Natural killer cell (primary cell): ENCODE results near the gene CDC42EP3. TPM values are rescaled to one million over a fixed set of nuclear protein-coding genes. Genes with fewer than 3 reads are reported as not detected.

Experiments
- ATAC-seq, 3 donors: fragments of 150-1000 bp in 2 of 3; fragments of 200-7000 bp in 1 of 3; cut with Tn5 transposase; 1 replicate in 1 of 3; 2 replicates in 2 of 3; pipeline ENCODE4 v1.10.0; 2021; ENCODE audit warnings: mild to moderate bottlenecking in 2 of 3, moderate library complexity in 2 of 3
- DNase-seq, 2 donors: peaks; one replicate each; pipeline versions ENCODE4 v3.0.0 to v3.0.0-alpha.2; 2013 to 2021; ENCODE audit warnings: mixed read lengths in 1 of 2
- H3K27ac ChIP-seq: one replicate; pipeline ENCODE4 v1.5.1; 2013; ENCODE audit warnings: mild to moderate bottlenecking, low read length
- H3K27me3 ChIP-seq: one replicate; pipeline ENCODE4 v1.6.1; 2013; ENCODE audit warnings: low read length; ENCODE audit not compliant: control insufficient read depth, insufficient read depth
- H3K36me3 ChIP-seq: one replicate; pipeline ENCODE4 v1.6.1; 2013; ENCODE audit warnings: low read length; ENCODE audit not compliant: control insufficient read depth, insufficient read depth
- H3K4me1 ChIP-seq: one replicate; pipeline ENCODE4 v1.6.1; 2013; ENCODE audit warnings: low read length; ENCODE audit not compliant: control insufficient read depth, insufficient read depth
- H3K4me3 ChIP-seq: one replicate; pipeline ENCODE4 v1.5.1; 2013; ENCODE audit warnings: low read length
- H3K9me3 ChIP-seq: one replicate; pipeline ENCODE4 v1.6.1; 2013; ENCODE audit warnings: low read length; ENCODE audit not compliant: control insufficient read depth, insufficient read depth
- H3K27ac Mint-ChIP-seq, 2 donors: one replicate each; pipeline ENCODE4 v1.8.0; 2022; ENCODE audit warnings: mild to moderate bottlenecking in 2 of 2, mixed read lengths in 2 of 2, moderate library complexity in 1 of 2
- H3K27me3 Mint-ChIP-seq, 2 donors: one replicate each; pipeline ENCODE4 v1.8.0; 2022; ENCODE audit warnings: low read depth in 2 of 2, mixed read lengths in 2 of 2
- H3K36me3 Mint-ChIP-seq: one replicate; pipeline ENCODE4 v1.8.0; 2022; ENCODE audit warnings: mixed read lengths
- H3K4me1 Mint-ChIP-seq, 2 donors: one replicate each; pipeline ENCODE4 v1.8.0; 2022; ENCODE audit warnings: mixed read lengths in 2 of 2
- H3K4me3 Mint-ChIP-seq: one replicate; pipeline ENCODE4 v1.8.0; 2022; ENCODE audit warnings: mild to moderate bottlenecking, moderate library complexity, mixed read lengths
- H3K9me3 Mint-ChIP-seq, 2 donors: one replicate each; pipeline ENCODE4 v1.8.0; 2022; ENCODE audit warnings: mixed read lengths in 2 of 2
- CTCF ChIP-seq: fragments of 200-600 bp; IDR thresholded peaks from one replicate; pipeline ENCODE4 v1.8.0; 2022; ENCODE audit warnings: antibody characterized with exemption
- WGBS: methylation state at CpG from one replicate; pipeline ENCODE4 v1.1.7; 2013; ENCODE audit warnings: missing lambda C conversion rate; ENCODE audit not compliant: insufficient coverage; 5-methylcytosine and 5-hydroxymethylcytosine counted together
- intact Hi-C: fragments of 100-400 bp; cut with micrococcal nuclease; formaldehyde crosslinking; loops from one replicate; pipeline ENCODE4 v1.14.2; 2022
- total RNA-seq, 4 donors: library from RNA; stranded (reverse); fragments of 120-200 nt in 1 of 4; gene quantifications; one replicate each; pipeline versions ENCODE4 v1.2.3 to v1.2.4, GENCODE V29; 2013 to 2022

CDC42EP3 gene
- total RNA-seq, 3 donors from 2014 or later (not counting 1 experiment from before 2014, with no cell fraction given), result 73.9 to 105 (median 84.6) TPM

- no peak for TF ChIP-seq CTCF
- DNase-seq (no peak), ATAC-seq (no peak)
- no peaks in the 10 kb centered on the region for H3K27me3 ChIP-seq
- H3K4me3 ChIP-seq, result no peak overlapping the region
- peaks cover 6 to 9% of the 10 kb centered on the region in 2 donors for H3K4me1 Mint-ChIP-seq
- peaks cover 0 to 8% of the 10 kb centered on the region in 2 donors for H3K27me3 Mint-ChIP-seq
- H3K9me3 Mint-ChIP-seq, result peaks cover 3 to 6% of the 10 kb centered on the region in 2 donors
- no peak overlapping the region for H3K27ac Mint-ChIP-seq
- H3K9me3 ChIP-seq, result no peaks in the 10 kb centered on the region
- H3K36me3 ChIP-seq, result no peaks in the 10 kb centered on the region
- peaks cover 18% of the 10 kb centered on the region for H3K36me3 Mint-ChIP-seq
- no peak overlapping the region for H3K4me3 Mint-ChIP-seq
- intact Hi-C loops, result no loop called here
- H3K4me1 ChIP-seq, result no peaks in the 10 kb centered on the region
- 97% methylated on average over 7 of the region's 7 CpGs for WGBS
- H3K27ac ChIP-seq, result no peak overlapping the region
Measured at GRCh38 chr2:37718515-37719161, 47.2 kb upstream of the CDC42EP3 start.

- Mint-ChIP-seq H3K4me3 (no peak overlapping the region), H3K4me1 (peaks cover 24 to 30% of the 10 kb centered on the region in 2 donors), H3K9me3 (peaks cover 3 to 6% of the 10 kb centered on the region in 2 donors), H3K36me3 (peaks cover 18% of the 10 kb centered on the region), H3K27me3 (peaks cover 0 to 8% of the 10 kb centered on the region in 2 donors), H3K27ac (peak overlapping the region; percentile 38 to 48)
- no peaks in the 10 kb centered on the region for H3K9me3 ChIP-seq
- WGBS, result 7% methylated on average over 2 of the region's 3 CpGs
- no peak for TF ChIP-seq CTCF
- peak in 1 of 2 donors; percentile 11 for DNase-seq
- H3K36me3 ChIP-seq, result no peaks in the 10 kb centered on the region
- ATAC-seq, result peak; percentile 7 to 35 (median 32)
- H3K27me3 ChIP-seq, result no peaks in the 10 kb centered on the region
- no peak overlapping the region for H3K27ac ChIP-seq
- peaks cover 15% of the 10 kb centered on the region for H3K4me1 ChIP-seq
- no peak overlapping the region for H3K4me3 ChIP-seq
- intact Hi-C loops, result no loop called here
Measured at GRCh38 chr2:37713258-37713700, 41.8 kb upstream of the CDC42EP3 start.

GRCh38 chr2:37711831-37712230 lies 40.4 kb upstream of the CDC42EP3 start:
- Histone ChIP-seq H3K4me1 (peaks cover 15% of the 10 kb centered on the region), H3K9me3 (no peaks in the 10 kb centered on the region), H3K4me3 (no peak overlapping the region), H3K27ac (no peak overlapping the region), H3K27me3 (no peaks in the 10 kb centered on the region), H3K36me3 (no peaks in the 10 kb centered on the region)
- TF ChIP-seq CTCF, result no peak
- Mint-ChIP-seq H3K4me3 (peak overlapping the region; percentile 59), H3K9me3 (peaks cover 3 to 6% of the 10 kb centered on the region in 2 donors), H3K27me3 (no peaks in the 10 kb centered on the region), H3K36me3 (peaks cover 10% of the 10 kb centered on the region), H3K27ac (peak overlapping the region; percentile 33 to 80), H3K4me1 (peaks cover 28 to 30% of the 10 kb centered on the region in 2 donors)
- peak in 1 of 3 donors; percentile 19 for ATAC-seq
- intact Hi-C loops, result no loop called here
- 100% methylated on average over 1 of the region's 2 CpGs for WGBS
- no peak for DNase-seq
